ENCODE data around the gene URAD.

DNA sequence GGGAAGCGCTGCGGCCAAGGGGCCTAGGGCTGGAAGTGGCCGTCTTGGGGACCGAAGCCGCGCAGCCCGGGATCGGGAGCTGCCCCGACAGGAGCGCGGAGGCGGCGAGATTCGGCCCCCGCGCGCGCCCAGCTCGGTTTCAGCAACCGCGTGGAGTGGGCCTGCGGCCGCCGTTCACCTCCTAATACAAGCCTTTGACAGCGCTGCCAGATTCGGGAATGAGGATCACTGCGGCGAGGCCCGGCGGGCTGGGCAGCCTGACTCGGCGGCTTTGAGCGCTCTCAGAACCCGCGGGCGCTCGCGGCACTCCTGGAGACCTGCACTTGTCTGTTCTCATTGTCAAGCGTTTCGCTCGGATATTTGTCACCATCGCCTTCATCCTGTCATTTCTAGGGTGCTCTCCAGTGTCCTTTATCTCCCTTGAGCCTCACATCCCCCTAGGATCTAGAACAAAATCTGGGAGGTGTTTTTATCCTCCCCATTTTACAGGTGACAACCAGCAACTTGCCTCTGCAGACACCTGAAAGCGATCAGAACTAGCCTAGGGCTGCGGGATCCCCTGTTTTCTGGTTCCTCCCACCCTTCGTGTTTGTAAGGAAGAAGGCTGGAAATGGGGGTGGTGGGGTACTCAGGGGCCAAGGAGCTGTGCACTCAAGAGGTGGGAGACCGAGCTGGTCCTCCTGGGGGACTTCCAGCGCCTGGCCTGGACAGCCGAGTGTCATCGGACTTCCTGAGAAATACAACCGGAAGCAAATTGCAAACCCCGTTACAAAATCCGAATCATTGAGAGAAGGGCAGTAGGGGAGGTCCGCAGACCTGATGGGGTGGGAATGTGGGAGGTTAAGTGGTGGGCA lies 17.9 kb downstream of the URAD start:
- TF ChIP-seq CTCF (IDR thresholded peaks at IDR 0.05): no peak
- no peak for TF ChIP-seq POLR2AphosphoS5 (IDR thresholded peaks at IDR 0.05)
